ENCODE measurements around the gene GNB2.
A peak's percentile ranks its signal among the peaks of the same experiment; 100 is the strongest.
"Not testable (repeated sequence)": the region's sequence is repeated elsewhere in the genome, so short reads cannot be mapped to it uniquely, and the experiment has no call there.

GNB2 gene

GRCh38 chr7:100693312-100694097 is 20.0 kb downstream of the GNB2 start:
- peak; percentile 53 for DNase-seq

- DNase-seq: peak; percentile 63
Observed at GRCh38 chr7:100694098-100694745, 20.7 kb downstream of the GNB2 start, which contains the start of gene GIGYF1. TSS of gene GIGYF1 (minus strand) at chr7:100694250. CDS start at chr7:100688238, 6,012 bp downstream.

- DNase-seq: no peak
Observed at GRCh38 chr7:100696123-100696521, 22.6 kb downstream of the GNB2 start.

GRCh38 chr7:100699018-100699417 is 25.5 kb downstream of the GNB2 start:
- DNase-seq: no peak

GRCh38 chr7:100701089-100701488 is 27.5 kb downstream of the GNB2 start:
- not testable (repeated sequence) for DNase-seq

- no peak for DNase-seq
Observed at GRCh38 chr7:100705320-100705752, 31.8 kb downstream of the GNB2 start.

GRCh38 chr7:100705753-100706671 is 32.5 kb downstream of the GNB2 start, which contains the start of gene POP7:
TSS of gene POP7 (plus strand) at chr7:100706121. CDS start at chr7:100706831, 710 bp downstream.
- DNase-seq: peak; percentile 97

- no peak for DNase-seq
Observed at GRCh38 chr7:100706672-100707311, 33.3 kb downstream of the GNB2 start.

GRCh38 chr7:100708395-100708794 is 34.9 kb downstream of the GNB2 start:
- DNase-seq: no peak

GRCh38 chr7:100710452-100710851 is 36.9 kb downstream of the GNB2 start:
- no peak for DNase-seq

- DNase-seq: no peak
Observed at GRCh38 chr7:100711369-100711768, 37.8 kb downstream of the GNB2 start.

GRCh38 chr7:100714725-100715124 is 41.2 kb downstream of the GNB2 start:
- DNase-seq: no peak

GRCh38 chr7:100717073-100717472 is 43.5 kb downstream of the GNB2 start:
- DNase-seq: not testable (repeated sequence)

- no peak for DNase-seq
Observed at GRCh38 chr7:100719523-100720278, 46.2 kb downstream of the GNB2 start.

GRCh38 chr7:100720279-100720670 is 46.7 kb downstream of the GNB2 start, which contains the start of gene EPO:
TSS of gene EPO (plus strand) at chr7:100720468. CDS start at chr7:100720981, 513 bp downstream.
- DNase-seq: peak; percentile 42

- peak; percentile 21 for DNase-seq
Observed at GRCh38 chr7:100720671-100721504, 47.3 kb downstream of the GNB2 start.

GRCh38 chr7:100721505-100721812 is 47.9 kb downstream of the GNB2 start:
- DNase-seq: no peak

GRCh38 chr7:100722480-100723212 is 49.1 kb downstream of the GNB2 start:
- no peak for DNase-seq

GRCh38 chr7:100723732-100724275 is 50.3 kb downstream of the GNB2 start:
- no peak for DNase-seq

Data from right kidney (tissue), 1 donor.